Kidney (tissue), 14 donors: Measurements from ENCODE around the gene TPRG1. TPM values are rescaled to one million over a fixed set of nuclear protein-coding genes. Genes with fewer than 3 reads are reported as not detected.

ENCODE experiments used
- DNase-seq, 5 donors: peaks; one replicate each; pipeline ENCODE4 v3.0.0-alpha.2; 2013 to 2020
- FAIRE-seq: peaks from 2 replicates; lab custom pipeline; 2012; peaks lifted over from hg19 to GRCh38; lab: Jason Lieb, UNC
- H3K27ac ChIP-seq, 2 donors: one replicate each; pipeline ENCODE4 v1.7.0; 2013; ENCODE audit warnings: low read depth in 2 of 2, low read length in 2 of 2, inconsistent platforms in 1 of 2
- H3K27me3 ChIP-seq: one replicate; pipeline ENCODE4 v1.7.1; 2013; ENCODE audit warnings: low read length, inconsistent platforms; ENCODE audit not compliant: control insufficient read depth, insufficient read depth
- H3K36me3 ChIP-seq, 3 donors: one replicate each; pipeline versions ENCODE4 v1.7.0 to v1.7.1; 2013; ENCODE audit warnings: low read length in 3 of 3, control low read depth in 1 of 3, inconsistent platforms in 1 of 3; ENCODE audit not compliant: insufficient read depth in 3 of 3, control insufficient read depth in 2 of 3
- H3K4me1 ChIP-seq, 3 donors: one replicate each; pipeline versions ENCODE4 v1.7.0 to v1.7.1; 2013; ENCODE audit warnings: low read length in 3 of 3, inconsistent platforms in 1 of 3, low read depth in 1 of 3; ENCODE audit not compliant: control insufficient read depth in 2 of 3, insufficient read depth in 2 of 3
- H3K4me3 ChIP-seq, 3 donors: one replicate each; pipeline versions ENCODE4 v1.7.0 to v1.8.1; 2013; ENCODE audit warnings: low read length in 3 of 3, control low read depth in 1 of 3, inconsistent platforms in 1 of 3
- H3K9ac ChIP-seq, 3 donors: one replicate each; pipeline versions ENCODE4 v1.7.0 to v1.7.1; 2013; ENCODE audit warnings: low read length in 3 of 3, control low read depth in 1 of 3, inconsistent platforms in 1 of 3
- H3K9me3 ChIP-seq, 3 donors: one replicate each; pipeline versions ENCODE4 v1.7.0 to v1.7.1; 2013; ENCODE audit warnings: low read length in 3 of 3, control low read depth in 1 of 3, inconsistent platforms in 1 of 3; ENCODE audit not compliant: control insufficient read depth in 2 of 3, insufficient read depth in 1 of 3
- CTCF ChIP-seq: IDR thresholded peaks from 3 replicates; pipeline ENCODE4 v1.5.1; 2012; ENCODE audit warnings: mild to moderate bottlenecking, moderate library complexity, borderline replicate concordance; ENCODE audit not compliant: insufficient read depth; ENCODE audit errors: extremely low read depth
- intact Hi-C: fragments of 100-400 bp; cut with DNase I; formaldehyde crosslinking; loops from one replicate; pipeline ENCODE4 v1.11.1; 2022
- polyA plus RNA-seq: library from polyadenylated mRNA; stranded (reverse); fragments of 350-450 nt; fragmentation: Illumina TruSeq; extraction: RNeasy Lipid Tissue Mini Kit (QIAGEN cat#74804); gene quantifications from one replicate; pipeline ENCODE4 v1.2.3, GENCODE V29; 2014; ENCODE audit warnings: low read depth, low replicate concordance; ENCODE audit not compliant: insufficient read depth
- total RNA-seq: library from RNA; stranded (reverse); fragmentation: NEBNext Ultra II Directional; extraction: Animal tissue kit (Norgen Biotek cat#: 25700); gene quantifications from one replicate; pipeline ENCODE4 v1.2.1, GENCODE V29; 2021
- donor health status: control.
- donor health status: control.
- donor health status: control.
- donor health status: control.
- donor health status: control.
- donor health status: DM: yes; HTN: yes; CAD: no.
- donor health status: Normal renal cell carcinoma (clear cell type).

TPRG1 gene
- total and polyA plus RNA-seq, 2 donors from 2014 or later = 0.37 to 2.7 TPM

GRCh38 chr3:189312866-189313265 is 141.1 kb downstream of the TPRG1 start:
- Histone ChIP-seq H3K27ac (no peak overlapping the region), H3K4me3 (no peak overlapping the region), H3K36me3 (no peaks in the 10 kb centered on the region), H3K4me1 (no peaks in the 10 kb centered on the region), H3K9me3 (no peaks in the 10 kb centered on the region), H3K9ac (no peak overlapping the region), H3K27me3 (no peaks in the 10 kb centered on the region)
- intact Hi-C loops = no loop called here
- DNase-seq (no peak), FAIRE-seq (no peak)
- no peak for TF ChIP-seq CTCF

- Histone ChIP-seq H3K4me3 (no peak overlapping the region), H3K27me3 (no peaks in the 10 kb centered on the region), H3K4me1 (no peaks in the 10 kb centered on the region), H3K9me3 (no peaks in the 10 kb centered on the region), H3K27ac (no peak overlapping the region), H3K9ac (no peak overlapping the region), H3K36me3 (no peaks in the 10 kb centered on the region)
- DNase-seq (peak in 3 of 5 donors; percentile 45 to 77 (median 74)), FAIRE-seq (no peak)
- intact Hi-C loops = no loop called here
- no peak for TF ChIP-seq CTCF
Observed at GRCh38 chr3:189316296-189317019, 144.7 kb downstream of the TPRG1 start.

GRCh38 chr3:189317911-189318310 is 146.1 kb downstream of the TPRG1 start:
- no peak for TF ChIP-seq CTCF

More at GRCh38 chr3:189317911-189318310, 146.1 kb downstream of the TPRG1 start:
- DNase-seq = no peak
- H3K4me1 ChIP-seq = no peaks in the 10 kb centered on the region
- no peak overlapping the region for H3K27ac ChIP-seq
- no peaks in the 10 kb centered on the region for H3K27me3 ChIP-seq
- no peaks in the 10 kb centered on the region for H3K36me3 ChIP-seq
- FAIRE-seq = no peak
- H3K9me3 ChIP-seq = no peaks in the 10 kb centered on the region
- H3K9ac ChIP-seq = no peak overlapping the region
- intact Hi-C loops = no loop called here
- H3K4me3 ChIP-seq = no peak overlapping the region
